SU-DHL-6 (cell line): ENCODE results near the gene ISLR.

Experiments used
- H2AFZ ChIP-seq: fragments of 200-600 bp; sonication (generic); 2 replicates; pipeline ENCODE4 v1.6.1; 2014; ENCODE audit warnings: low read depth, mild to moderate bottlenecking, moderate library complexity, mixed read lengths, antibody characterized with exemption, low read length; ENCODE audit not compliant: severe bottlenecking
- H3F3A ChIP-seq: fragments of 200-600 bp; shearing (Covaris generic); 2 replicates; pipeline ENCODE4 v1.6.0; 2016; ENCODE audit warnings: antibody characterized with exemption, mild to moderate bottlenecking; ENCODE audit not compliant: insufficient read depth
- H3K27ac ChIP-seq: fragments of 200-600 bp; sonication (generic); 2 replicates; pipeline ENCODE4 v1.5.1; 2016; ENCODE audit warnings: low read depth, mild to moderate bottlenecking, low read length, moderate library complexity, mixed read lengths
- H3K27me3 ChIP-seq: fragments of 200-600 bp; sonication (generic), shearing (Covaris generic); 2 replicates; pipeline ENCODE4 v1.6.0; 2014; ENCODE audit warnings: mild to moderate bottlenecking, low read length
- H3K36me3 ChIP-seq: fragments of 200-600 bp; sonication (generic); 2 replicates; pipeline ENCODE4 v1.6.1; 2014; ENCODE audit warnings: mild to moderate bottlenecking, low read length, mixed read lengths
- H3K4me2 ChIP-seq: fragments of 300-600, 200-600 bp; shearing (Covaris generic), sonication (generic); 2 replicates; pipeline ENCODE4 v1.6.0; 2014; ENCODE audit warnings: low read length, low read depth, mild to moderate bottlenecking; ENCODE audit not compliant: poor library complexity, severe bottlenecking
- H3K4me3 ChIP-seq: fragments of 200-600 bp; sonication (generic); 2 replicates; pipeline ENCODE4 v1.5.1; 2014; ENCODE audit warnings: antibody characterized with exemption, low read length, mild to moderate bottlenecking, mixed read lengths; ENCODE audit not compliant: insufficient read depth, poor library complexity, severe bottlenecking
- H3K79me2 ChIP-seq: fragments of 200-600 bp; sonication (generic); 2 replicates; pipeline ENCODE4 v1.6.1; 2014; ENCODE audit warnings: mild to moderate bottlenecking, low read length, moderate library complexity; ENCODE audit not compliant: insufficient read depth
- H3K9ac ChIP-seq: fragments of 200-600 bp; sonication (generic); 2 replicates; pipeline ENCODE4 v1.7.0; 2014; ENCODE audit warnings: mild to moderate bottlenecking, low read length
- H3K9me2 ChIP-seq: fragments of 200-600 bp; sonication (generic); replicated peaks from 2 replicates; pipeline ENCODE4 v1.6.1; 2014; ENCODE audit warnings: low read length; ENCODE audit not compliant: insufficient read depth
- H3K9me3 ChIP-seq: fragments of 200-600 bp; sonication (generic); 2 replicates; pipeline ENCODE4 v1.6.1; 2014; ENCODE audit warnings: low read length, mixed read lengths; ENCODE audit not compliant: insufficient read depth
- H4K20me1 ChIP-seq: fragments of 200-600 bp; sonication (generic); 2 replicates; pipeline ENCODE4 v1.6.1; 2014; ENCODE audit warnings: low read depth, mild to moderate bottlenecking, antibody characterized with exemption, low read length, moderate library complexity, mixed read lengths
- EZH2phosphoT487 ChIP-seq: fragments of 200-600 bp; sonication (generic), shearing (Covaris generic); conservative IDR thresholded peaks from 2 replicates; pipeline ENCODE4 v1.6.1; 2018; ENCODE audit warnings: mild to moderate bottlenecking, antibody characterized with exemption, low read length, moderate library complexity, mixed read lengths
- TF ChIP-seq, protein P1 (sequence below): fragments of 200-600 bp; sonication (generic); IDR thresholded peaks from one replicate; pipeline ENCODE4 v1.5.1; 2017; ENCODE audit warnings: antibody characterized with exemption, mild to moderate bottlenecking, low read length, moderate library complexity; ENCODE audit not compliant: insufficient read depth, poor library complexity, severe bottlenecking

ISLR gene

DNA sequence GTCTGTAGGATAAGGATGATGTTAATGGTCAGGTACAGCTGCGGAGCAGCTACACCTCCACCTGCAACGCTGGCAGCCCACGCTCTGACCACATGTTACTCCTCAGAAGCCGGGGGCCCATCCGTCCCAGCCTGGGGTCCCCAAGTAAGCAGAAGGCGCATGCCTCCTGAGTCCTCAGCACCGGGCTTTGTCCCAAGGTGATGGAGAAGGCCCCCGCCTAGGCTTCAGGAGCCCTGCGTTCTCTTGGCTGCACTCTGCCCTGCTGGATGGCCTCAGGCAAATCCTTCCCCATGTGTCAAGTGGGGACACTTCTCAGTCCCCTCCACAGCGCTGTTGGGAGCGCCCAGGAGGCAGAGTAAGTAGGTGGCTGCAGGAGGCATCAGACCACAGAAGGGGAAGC is 14.7 kb downstream of the ISLR start:
- H3K4me2 ChIP-seq, result no peak overlapping the region
- H2AFZ ChIP-seq, result no peak overlapping the region
- no peak overlapping the region for H3K9ac ChIP-seq
- no peak overlapping the region for H3K4me3 ChIP-seq
- no peaks in the 10 kb centered on the region for H3F3A ChIP-seq
- no peaks in the 10 kb centered on the region for H3K79me2 ChIP-seq
- no peaks in the 10 kb centered on the region for H4K20me1 ChIP-seq
- H3K9me3 ChIP-seq, result no peaks in the 10 kb centered on the region
- no peaks in the 10 kb centered on the region for H3K36me3 ChIP-seq
- H3K9me2 ChIP-seq, result no peaks in the 10 kb centered on the region
- 0 out of 2 replicates have a peak, but pooled peaks cover 2% of the 10 kb centered on the region for H3K27me3 ChIP-seq
- no peak for TF ChIP-seq EZH2phosphoT487
- TF ChIP-seq, protein P1, sequence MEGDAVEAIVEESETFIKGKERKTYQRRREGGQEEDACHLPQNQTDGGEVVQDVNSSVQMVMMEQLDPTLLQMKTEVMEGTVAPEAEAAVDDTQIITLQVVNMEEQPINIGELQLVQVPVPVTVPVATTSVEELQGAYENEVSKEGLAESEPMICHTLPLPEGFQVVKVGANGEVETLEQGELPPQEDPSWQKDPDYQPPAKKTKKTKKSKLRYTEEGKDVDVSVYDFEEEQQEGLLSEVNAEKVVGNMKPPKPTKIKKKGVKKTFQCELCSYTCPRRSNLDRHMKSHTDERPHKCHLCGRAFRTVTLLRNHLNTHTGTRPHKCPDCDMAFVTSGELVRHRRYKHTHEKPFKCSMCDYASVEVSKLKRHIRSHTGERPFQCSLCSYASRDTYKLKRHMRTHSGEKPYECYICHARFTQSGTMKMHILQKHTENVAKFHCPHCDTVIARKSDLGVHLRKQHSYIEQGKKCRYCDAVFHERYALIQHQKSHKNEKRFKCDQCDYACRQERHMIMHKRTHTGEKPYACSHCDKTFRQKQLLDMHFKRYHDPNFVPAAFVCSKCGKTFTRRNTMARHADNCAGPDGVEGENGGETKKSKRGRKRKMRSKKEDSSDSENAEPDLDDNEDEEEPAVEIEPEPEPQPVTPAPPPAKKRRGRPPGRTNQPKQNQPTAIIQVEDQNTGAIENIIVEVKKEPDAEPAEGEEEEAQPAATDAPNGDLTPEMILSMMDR, result no peak
- no peak overlapping the region for H3K27ac ChIP-seq

DNA sequence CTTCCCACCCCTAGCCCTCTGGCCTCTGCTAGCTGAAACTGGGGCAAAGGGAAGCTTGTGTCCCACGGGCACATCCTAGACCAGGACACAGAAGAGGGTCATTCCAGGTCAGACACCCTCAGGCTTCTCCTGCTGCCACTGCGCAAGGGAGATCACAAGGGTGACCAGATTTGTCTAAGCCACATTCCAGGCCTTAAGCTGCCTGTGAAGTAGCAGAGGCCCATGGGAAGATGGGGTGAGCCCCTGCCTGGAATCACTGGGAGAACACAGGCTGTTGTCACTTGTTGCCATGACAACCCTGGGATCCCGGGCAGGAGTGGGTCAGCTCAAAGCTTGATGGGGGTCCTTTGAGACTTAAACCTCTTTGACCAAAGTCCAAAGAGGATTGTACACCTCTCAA is 18.3 kb downstream of the ISLR start:
- Histone ChIP-seq H3K27me3 (0 out of 2 replicates have a peak, but pooled peaks cover 2% of the 10 kb centered on the region), H3K9ac (no peak overlapping the region), H3K27ac (no peak overlapping the region), H3F3A (no peaks in the 10 kb centered on the region), H3K79me2 (no peaks in the 10 kb centered on the region), H2AFZ (no peak overlapping the region), H3K4me2 (no peak overlapping the region), H3K9me3 (no peaks in the 10 kb centered on the region), H3K9me2 (no peaks in the 10 kb centered on the region), H3K4me3 (no peak overlapping the region), H4K20me1 (no peaks in the 10 kb centered on the region), H3K36me3 (no peaks in the 10 kb centered on the region)
- no peak for TF ChIP-seq EZH2phosphoT487
- TF ChIP-seq, protein P1, result no peak

DNA sequence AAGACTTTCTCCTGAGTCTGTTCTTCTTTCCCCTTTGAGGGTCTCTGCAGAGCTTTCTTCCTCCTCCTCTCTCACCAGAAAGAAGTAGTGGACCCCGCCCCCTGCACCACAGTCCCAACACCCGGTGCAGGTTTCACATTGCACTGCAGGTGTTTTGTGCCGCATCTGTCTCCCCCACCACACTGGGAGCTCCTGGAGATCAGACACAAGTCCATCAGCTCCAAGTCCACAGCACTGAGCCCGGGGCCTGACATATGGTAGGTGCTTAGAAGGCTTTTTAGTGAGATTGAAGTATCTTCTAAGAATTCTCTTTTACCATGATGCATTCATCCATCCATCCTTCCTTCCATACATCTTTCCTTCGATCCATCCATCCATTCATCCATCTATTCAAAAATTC is 19.2 kb downstream of the ISLR start:
- H2AFZ ChIP-seq, result no peak overlapping the region
- no peaks in the 10 kb centered on the region for H3K36me3 ChIP-seq
- no peak overlapping the region for H3K9ac ChIP-seq
- TF ChIP-seq EZH2phosphoT487, result no peak
- TF ChIP-seq, protein P1, result no peak
- H3K4me3 ChIP-seq, result no peak overlapping the region
- 0 out of 2 replicates have a peak, but pooled peaks cover 2% of the 10 kb centered on the region for H3K27me3 ChIP-seq
- H3K9me3 ChIP-seq, result no peaks in the 10 kb centered on the region
- no peak overlapping the region for H3K27ac ChIP-seq
- no peaks in the 10 kb centered on the region for H4K20me1 ChIP-seq
- no peaks in the 10 kb centered on the region for H3K79me2 ChIP-seq
- no peak overlapping the region for H3K4me2 ChIP-seq
- no peaks in the 10 kb centered on the region for H3F3A ChIP-seq
- no peaks in the 10 kb centered on the region for H3K9me2 ChIP-seq
